ENCODE data around the gene KIF16B. TPM values are rescaled to one million over a fixed set of nuclear protein-coding genes. Genes with fewer than 3 reads are reported as not detected.

Gene KIF16B
- total and polyA plus RNA-seq, 5 experiments from 2014 or later, result 1.9 to 7.9 (median 6.2) TPM

Other genes with a start within 250 kb of the KIF16B start
- 10 to 100 TPM; 51.7 to 54.2 TPM for gene SNRPB2, start 156.6 kb upstream of the KIF16B start, total RNA-seq
- gene SNRPB2, start 156.6 kb upstream of the KIF16B start, polyA plus RNA-seq, result 10 to 100 TPM; 60.3 to 79.8 (median 61.3) TPM
- gene OTOR, start 174.9 kb upstream of the KIF16B start, total RNA-seq, result not detected
- gene OTOR, start 174.9 kb upstream of the KIF16B start, polyA plus RNA-seq, result not detected